DMS114 treated with DMSO at 0.1 percent for 48 hours (cell line): ENCODE data around the gene RTTN.
A peak's percentile ranks its signal among the peaks of the same experiment; 100 is the strongest.
"Not testable (repeated sequence)": the region's sequence is repeated elsewhere in the genome, so short reads cannot be mapped to it uniquely, and the experiment has no call there.

ENCODE experiments used
- DNase-seq: peaks from one replicate; lab custom pipeline; 2025; ENCODE audit not compliant: unreplicated experiment; lab: John Stamatoyannopoulos, UW

The RTTN gene

GRCh38 chr18:70154591-70155194 lies 50.8 kb downstream of the RTTN start:
- no peak for DNase-seq

DNA sequence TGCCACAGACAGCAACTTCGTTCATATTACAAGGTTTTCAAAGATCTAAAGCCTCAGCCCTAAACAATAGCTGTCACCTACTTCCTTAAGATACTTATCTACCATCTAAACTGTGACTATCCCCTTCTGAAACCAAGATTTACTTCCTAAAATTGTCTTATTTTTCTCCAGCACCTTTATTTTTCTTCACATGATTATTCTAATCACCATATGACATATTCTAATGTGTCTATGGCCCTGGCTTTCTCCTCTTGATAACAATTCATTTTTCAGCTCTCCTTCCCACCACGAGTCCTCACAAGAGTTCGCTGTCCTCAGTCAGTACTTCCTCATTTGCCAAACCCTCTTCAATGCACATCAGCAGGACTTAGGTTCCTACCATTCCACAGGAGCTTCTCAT lies 53.9 kb downstream of the RTTN start:
- no peak for DNase-seq

- no peak for DNase-seq
Measured at GRCh38 chr18:70149616-70150301, 55.7 kb downstream of the RTTN start.

- DNase-seq = no peak
Measured at GRCh38 chr18:70149156-70149555, 56.3 kb downstream of the RTTN start.

- DNase-seq = no peak
Measured at GRCh38 chr18:70148039-70148938, 57.2 kb downstream of the RTTN start.

DNA sequence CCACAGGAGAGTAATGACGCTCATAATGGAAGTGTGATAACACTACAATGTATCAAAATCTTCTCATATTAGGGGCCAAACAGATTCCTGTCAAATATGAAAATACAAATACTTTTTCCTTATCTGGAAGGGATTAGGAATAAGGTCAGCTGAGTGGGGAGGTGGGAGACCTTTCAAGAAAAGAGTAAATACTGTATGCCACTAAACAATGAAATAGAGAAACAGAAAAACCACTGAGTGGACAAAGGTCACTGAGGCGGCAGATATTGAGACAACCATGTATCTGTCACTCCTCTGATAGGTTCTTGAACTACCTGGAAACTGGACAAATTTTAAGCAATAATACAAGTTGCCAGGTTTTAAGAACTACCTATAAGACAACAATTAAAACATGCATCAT lies 59.3 kb downstream of the RTTN start:
- DNase-seq = no peak

DNA sequence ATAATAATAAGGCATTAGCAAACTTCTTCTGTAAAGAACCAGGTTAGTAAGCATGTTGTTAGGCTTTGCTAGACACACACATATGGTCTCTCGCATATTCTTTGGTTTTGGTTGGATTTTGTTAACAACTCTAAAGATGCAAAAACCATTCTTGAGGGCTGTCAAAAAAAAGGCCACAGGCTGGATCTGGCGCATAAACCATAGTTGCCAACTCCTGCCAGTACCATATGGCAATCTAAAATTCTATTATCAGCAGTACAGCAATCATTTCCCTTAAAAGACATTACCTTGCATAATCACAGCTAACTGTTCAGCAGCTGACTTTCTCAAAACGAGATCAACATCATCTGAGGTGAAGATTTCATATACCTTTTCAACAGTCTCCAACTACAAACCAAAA lies 63.5 kb downstream of the RTTN start:
- DNase-seq = no peak

GRCh38 chr18:70139138-70139537 lies 66.3 kb downstream of the RTTN start:
- DNase-seq = no peak

DNA sequence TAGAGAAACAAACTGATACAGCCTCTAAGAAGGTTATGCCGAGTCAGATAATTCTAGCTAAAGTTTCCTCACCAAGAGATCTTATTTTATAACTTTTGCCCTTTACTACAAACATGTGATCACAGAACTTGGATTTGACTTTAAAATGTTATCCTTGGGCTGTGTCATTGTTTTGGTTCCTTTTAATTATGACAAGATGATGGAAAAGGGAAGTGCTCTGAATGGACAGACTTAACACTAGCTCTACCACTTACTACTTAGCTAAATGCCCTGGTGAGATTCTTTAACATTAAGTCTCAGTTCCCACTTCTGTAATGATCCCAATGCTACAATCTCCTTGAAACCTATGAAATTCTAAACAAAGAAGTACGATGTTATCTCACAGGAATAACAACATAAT lies 69.9 kb downstream of the RTTN start:
- DNase-seq = peak; percentile 58

- DNase-seq = peak; percentile 85
Measured at GRCh38 chr18:70132999-70133398, 72.5 kb downstream of the RTTN start.

- DNase-seq = no peak
Measured at GRCh38 chr18:70128271-70128670, 77.2 kb downstream of the RTTN start.

DNA sequence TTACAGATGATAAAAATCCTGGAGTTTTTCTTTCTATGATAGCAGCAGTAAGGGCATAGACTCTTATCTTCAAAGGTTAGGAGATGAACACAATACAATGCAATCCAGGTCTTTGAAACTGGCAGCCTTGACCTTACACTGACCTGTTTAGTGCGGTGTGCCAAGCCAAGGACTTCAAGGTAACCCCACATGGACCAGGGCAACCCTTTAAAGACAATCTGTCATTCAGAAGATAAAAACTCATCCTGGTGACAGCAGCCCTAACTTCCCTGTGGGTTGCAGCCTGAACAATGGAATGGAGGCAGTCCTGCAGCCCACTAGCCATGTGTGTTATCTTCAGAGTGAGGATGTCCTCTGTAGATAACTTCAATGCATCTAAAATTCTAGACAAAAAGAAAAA lies 78.1 kb downstream of the RTTN start:
- no peak for DNase-seq

DNA sequence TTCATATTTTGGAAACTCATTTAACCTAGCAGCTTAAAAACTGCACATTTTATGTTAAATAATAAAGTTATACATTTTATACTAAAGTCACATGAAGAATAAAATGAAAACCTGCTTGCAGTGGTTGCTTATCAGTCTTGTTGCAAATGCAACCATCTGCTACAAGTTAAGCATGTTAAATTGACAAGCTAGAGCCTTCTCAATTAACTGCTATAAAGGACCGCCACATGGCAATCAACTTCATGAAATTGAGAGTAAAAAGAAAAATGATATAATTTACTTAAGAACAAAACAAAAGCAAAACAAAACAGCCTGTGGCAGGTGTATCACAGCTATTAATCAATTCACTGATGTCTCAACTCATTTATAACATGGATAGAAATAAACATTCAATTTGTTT lies 78.7 kb downstream of the RTTN start:
- no peak for DNase-seq

- DNase-seq = no peak
Measured at GRCh38 chr18:70124139-70124538, 81.3 kb downstream of the RTTN start.

DNA sequence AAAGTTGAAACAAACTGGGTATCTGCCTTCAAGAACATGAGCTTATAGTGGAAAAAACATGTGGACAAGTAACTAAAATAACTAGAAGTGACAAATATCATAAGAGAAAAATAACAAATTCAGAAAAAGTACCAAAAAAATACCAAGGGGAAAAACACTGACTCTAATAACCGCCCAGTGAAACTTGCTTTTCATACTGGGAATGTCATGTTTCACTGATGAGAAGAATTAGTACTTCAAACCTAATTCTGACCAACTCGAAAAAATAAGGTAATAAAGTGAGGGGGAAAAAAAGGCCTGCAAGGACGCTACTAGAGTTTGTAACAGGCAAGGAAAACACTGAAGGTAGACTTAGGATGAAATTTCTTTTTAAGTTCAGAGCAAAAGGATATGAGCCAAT lies 83.6 kb downstream of the RTTN start:
- no peak for DNase-seq

DNA sequence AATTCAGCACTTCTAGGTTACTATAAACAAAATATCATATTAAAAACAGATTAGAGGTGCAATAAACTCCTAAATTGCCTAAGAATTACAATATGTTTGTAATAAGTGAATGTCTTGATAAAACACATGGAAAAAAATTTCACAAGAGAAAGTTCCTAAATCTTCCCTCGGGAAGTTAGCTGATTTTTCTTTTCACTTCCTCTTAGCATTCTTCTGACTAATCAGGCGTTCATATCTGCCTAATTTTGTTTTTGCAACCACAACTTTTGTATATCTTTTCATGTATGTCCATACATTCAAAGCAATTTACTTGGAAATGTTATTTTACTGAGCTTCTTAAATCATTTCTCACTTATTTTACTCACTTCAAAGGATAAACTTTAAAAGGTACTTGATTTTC lies 88.5 kb downstream of the RTTN start:
- DNase-seq = no peak

- no peak for DNase-seq
Measured at GRCh38 chr18:70113511-70113910, 92.0 kb downstream of the RTTN start.

DNA sequence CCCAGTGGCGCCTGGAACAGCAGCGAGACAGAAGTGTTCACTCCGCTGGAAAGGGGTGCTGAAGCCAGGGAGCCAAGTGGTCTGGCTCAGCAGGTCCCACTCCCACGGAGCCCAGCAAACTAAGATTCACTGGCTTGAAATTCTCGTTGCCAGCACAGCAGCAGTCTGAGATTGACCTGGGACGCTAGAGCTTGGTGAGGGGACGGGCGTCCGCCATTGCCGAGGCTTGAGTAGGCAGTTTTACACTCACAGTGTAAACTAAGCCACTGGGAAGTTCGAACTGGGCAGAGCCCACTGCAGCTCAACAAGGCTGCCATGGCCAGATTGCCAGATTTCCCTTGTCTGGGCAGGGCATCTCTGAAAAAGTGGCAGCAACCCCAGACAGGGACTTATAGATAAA lies 94.8 kb downstream of the RTTN start:
- DNase-seq = no peak

DNA sequence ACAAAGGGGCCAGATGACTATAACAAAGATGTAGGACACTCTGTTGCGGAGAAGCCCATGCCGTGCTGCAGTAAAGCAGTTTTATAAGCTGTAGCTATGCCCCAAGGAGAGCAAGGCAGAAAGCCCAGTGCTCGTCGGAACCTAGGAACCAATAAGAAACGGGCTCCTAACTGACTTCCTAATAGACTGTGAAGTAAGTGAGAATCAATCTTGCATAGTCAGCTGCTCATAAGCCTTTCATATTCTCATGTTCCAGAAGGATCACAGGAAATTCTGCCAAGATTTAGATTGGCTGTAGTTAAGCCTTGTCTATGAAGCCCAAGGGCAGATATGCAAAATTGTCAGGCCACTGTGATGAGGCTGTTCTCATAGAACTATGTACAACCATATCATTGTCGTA lies 98.4 kb downstream of the RTTN start:
- no peak for DNase-seq

DNA sequence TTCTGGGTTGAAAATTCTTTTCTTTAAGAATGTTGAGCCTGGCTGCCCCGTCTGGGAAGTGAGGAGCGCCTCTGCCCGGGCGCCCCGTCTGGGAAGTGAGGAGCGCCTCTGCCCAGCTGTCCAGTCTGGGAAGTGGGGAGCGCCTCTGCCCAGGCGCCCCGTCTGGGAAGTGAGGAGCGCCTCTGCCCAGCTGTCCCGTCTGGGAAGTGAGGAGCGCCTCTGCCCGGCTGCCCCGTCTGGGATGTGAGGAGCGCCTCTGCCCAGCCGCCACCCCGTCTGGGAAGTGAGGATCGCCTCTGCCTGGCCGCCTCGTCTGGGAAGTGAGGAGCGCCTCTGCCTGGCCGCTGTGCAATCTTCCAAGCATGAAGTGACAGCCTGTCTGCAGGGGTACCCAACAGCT lies 102.6 kb downstream of the RTTN start:
- DNase-seq = not testable (repeated sequence)

DNA sequence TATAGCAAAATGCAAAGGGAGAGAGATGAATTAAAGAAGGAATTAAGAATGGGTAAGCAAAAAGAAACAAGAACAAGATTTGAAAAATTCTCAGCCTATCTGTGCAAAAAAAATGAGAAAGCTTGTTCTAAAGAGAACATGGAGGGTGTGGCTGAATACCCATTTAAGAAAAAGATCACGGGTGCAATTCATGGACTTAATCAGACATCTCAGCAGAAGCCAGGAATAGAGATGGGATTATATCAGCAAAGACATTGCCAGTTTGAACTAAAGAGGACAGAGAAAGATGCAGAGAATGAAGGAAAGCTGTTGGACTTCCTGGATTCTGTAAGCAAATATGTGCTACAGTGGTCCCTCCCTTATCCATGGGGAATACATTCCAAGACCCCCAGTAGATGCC lies 115.6 kb downstream of the RTTN start:
- DNase-seq = no peak

GRCh38 chr18:70086085-70086484 lies 119.4 kb downstream of the RTTN start:
- DNase-seq = no peak
